PC-3 (cell line): Measurements from ENCODE around the gene NAT16. TPM values are rescaled to one million over a fixed set of nuclear protein-coding genes. Genes with fewer than 3 reads are reported as not detected.

ENCODE experiments used
- ATAC-seq: fragments of 200-7000 bp; cut with Tn5 transposase; 2 replicates; pipeline ENCODE4 v1.9.1; 2020; ENCODE audit warnings: mild to moderate bottlenecking, moderate library complexity
- BruUV-seq: library from RNA; stranded (reverse); fragments of 400-500 nt; replicated peaks from 2 replicates; lab custom pipeline; 2021; lab: Mats Ljungman, UMichigan
- CTCF ChIA-PET: fragments of 300-600 bp; sonication (Branson Sonifier 250); formaldehyde crosslinking; loops from one replicate; lab custom pipeline; 2022; ENCODE audit warnings: antibody characterized with exemption; lab: Charles Lee
- POLR2A ChIA-PET: fragments of 300-600 bp; sonication (Branson Sonifier 250); formaldehyde crosslinking; loops from one replicate; lab custom pipeline; 2022; ENCODE audit warnings: antibody characterized with exemption; ENCODE audit not compliant: unreplicated experiment; lab: Charles Lee
- DNase-seq: peaks from one replicate; pipeline ENCODE4 v3.0.0-alpha.2; 2015
- H2AFZ ChIP-seq: fragments of 300-600 bp; sonication (generic); 2 replicates; pipeline ENCODE4 v1.6.0; 2016; ENCODE audit warnings: antibody characterized with exemption, low read length
- H3F3A ChIP-seq: fragments of 300-600 bp; sonication (generic); one replicate; pipeline ENCODE4 v1.6.0; 2017; ENCODE audit warnings: antibody characterized with exemption, low read length, control low read depth, mild to moderate bottlenecking; ENCODE audit not compliant: unreplicated experiment
- H3K27ac ChIP-seq: fragments of 300-600 bp; sonication (generic); 2 replicates; pipeline ENCODE4 v1.5.1; 2016; ENCODE audit warnings: mild to moderate bottlenecking, low read length
- H3K27me3 ChIP-seq: fragments of 300-600 bp; sonication (generic); 2 replicates; pipeline ENCODE4 v1.6.1; 2016; ENCODE audit warnings: low read length, mixed read lengths
- H3K36me3 ChIP-seq: fragments of 300-600 bp; sonication (generic); 2 replicates; pipeline ENCODE4 v1.6.1; 2016; ENCODE audit warnings: low read depth, mixed run types, low read length, mixed read lengths
- H3K4me1 ChIP-seq: fragments of 300-600 bp; sonication (generic); 2 replicates; pipeline ENCODE4 v1.5.1; 2016; ENCODE audit warnings: low read length; ENCODE audit not compliant: insufficient read depth
- H3K4me2 ChIP-seq: fragments of 300-600 bp; sonication (generic); 2 replicates; pipeline ENCODE4 v1.6.0; 2016; ENCODE audit warnings: low read length
- H3K4me3 ChIP-seq: fragments of 300-600 bp; sonication (generic); 2 replicates; pipeline ENCODE4 v1.5.1; 2016; ENCODE audit warnings: mild to moderate bottlenecking, low read length, mixed read lengths
- H3K79me2 ChIP-seq: fragments of 300-600 bp; sonication (generic); 2 replicates; pipeline ENCODE4 v1.6.1; 2017; ENCODE audit warnings: low read length, mixed read lengths
- H3K9ac ChIP-seq: fragments of 300-600 bp; sonication (generic); 2 replicates; pipeline ENCODE4 v1.6.0; 2016; ENCODE audit warnings: mild to moderate bottlenecking, low read length
- H3K9me2 ChIP-seq: fragments of 300-600 bp; sonication (generic); replicated peaks from 2 replicates; pipeline ENCODE4 v1.6.1; 2016; ENCODE audit warnings: mixed run types, low read length, mixed read lengths
- H3K9me3 ChIP-seq: fragments of 300-600 bp; sonication (generic); 2 replicates; pipeline ENCODE4 v1.6.1; 2016; ENCODE audit warnings: low read length, mixed read lengths
- H4K20me1 ChIP-seq: fragments of 300-600 bp; sonication (generic); 2 replicates; pipeline ENCODE4 v1.6.1; 2016; ENCODE audit warnings: low read length, mixed read lengths
- EZH2 ChIP-seq: fragments of 300-600 bp; sonication (generic); IDR thresholded peaks from one replicate; pipeline ENCODE4 v1.6.1; 2017; ENCODE audit warnings: antibody characterized with exemption, mild to moderate bottlenecking, low read length; ENCODE audit not compliant: unreplicated experiment
- EZH2phosphoT487 ChIP-seq: fragments of 300-600 bp; sonication (generic); IDR thresholded peaks from 2 replicates; pipeline ENCODE4 v1.6.1; 2018; ENCODE audit warnings: mild to moderate bottlenecking, antibody characterized with exemption, low read length, borderline replicate concordance
- intact Hi-C: fragments of 100-400 bp; cut with micrococcal nuclease; formaldehyde crosslinking; loops from 2 replicates; pipeline ENCODE4 v1.9.0; 2023
- total RNA-seq: library from RNA; depleted of rRNA; stranded (reverse); fragments of >200 nt; gene quantifications from 2 replicates; pipeline ENCODE4 v1.2.3, GENCODE V29; 2014
- TF ChIP-seq, protein P1 (sequence below): fragments of 300-600 bp; sonication (generic); conservative IDR thresholded peaks from 2 replicates; pipeline ENCODE4 v1.5.1; 2017; ENCODE audit warnings: antibody characterized with exemption, low read depth, mild to moderate bottlenecking, low read length

The NAT16 gene
- total RNA-seq, 1 experiment from 2014 or later: 0.26 TPM

GRCh38 chr7:101129603-101130117, 50.4 kb downstream of the NAT16 start:
- POLR2A ChIA-PET: no interaction called here
- intact Hi-C loops: loop anchor here (10.0 kb wide), 1 partner anchor 235 kb away; the partner anchor contains the start of gene ACHE
- H3K9ac ChIP-seq: no peak overlapping the region
- no peaks in the 10 kb centered on the region for H3K79me2 ChIP-seq
- no peaks in the 10 kb centered on the region for H3K9me3 ChIP-seq
- H3K27me3 ChIP-seq: no peaks in the 10 kb centered on the region
- H2AFZ ChIP-seq: no peak overlapping the region
- H3K4me1 ChIP-seq: peaks cover 30% of the 10 kb centered on the region
- ATAC-seq: no peak
- no TSS peak for BruUV-seq
- TF ChIP-seq, protein P1, sequence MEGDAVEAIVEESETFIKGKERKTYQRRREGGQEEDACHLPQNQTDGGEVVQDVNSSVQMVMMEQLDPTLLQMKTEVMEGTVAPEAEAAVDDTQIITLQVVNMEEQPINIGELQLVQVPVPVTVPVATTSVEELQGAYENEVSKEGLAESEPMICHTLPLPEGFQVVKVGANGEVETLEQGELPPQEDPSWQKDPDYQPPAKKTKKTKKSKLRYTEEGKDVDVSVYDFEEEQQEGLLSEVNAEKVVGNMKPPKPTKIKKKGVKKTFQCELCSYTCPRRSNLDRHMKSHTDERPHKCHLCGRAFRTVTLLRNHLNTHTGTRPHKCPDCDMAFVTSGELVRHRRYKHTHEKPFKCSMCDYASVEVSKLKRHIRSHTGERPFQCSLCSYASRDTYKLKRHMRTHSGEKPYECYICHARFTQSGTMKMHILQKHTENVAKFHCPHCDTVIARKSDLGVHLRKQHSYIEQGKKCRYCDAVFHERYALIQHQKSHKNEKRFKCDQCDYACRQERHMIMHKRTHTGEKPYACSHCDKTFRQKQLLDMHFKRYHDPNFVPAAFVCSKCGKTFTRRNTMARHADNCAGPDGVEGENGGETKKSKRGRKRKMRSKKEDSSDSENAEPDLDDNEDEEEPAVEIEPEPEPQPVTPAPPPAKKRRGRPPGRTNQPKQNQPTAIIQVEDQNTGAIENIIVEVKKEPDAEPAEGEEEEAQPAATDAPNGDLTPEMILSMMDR: no peak
- TF ChIP-seq EZH2phosphoT487 (no peak), EZH2 (no peak)
- CTCF ChIA-PET: interaction anchor here (0.6 kb wide), 1 partner anchor 14 kb away, joined by 7 read pairs; no protein-coding TSS in a partner anchor
- no peak for DNase-seq
- H3K4me2 ChIP-seq: no peak overlapping the region
- no peaks in the 10 kb centered on the region for H3K9me2 ChIP-seq
- no peaks in the 10 kb centered on the region for H4K20me1 ChIP-seq
- H3K27ac ChIP-seq: no peak overlapping the region
- no peaks in the 10 kb centered on the region for H3F3A ChIP-seq
- H3K4me3 ChIP-seq: no peak overlapping the region
- H3K36me3 ChIP-seq: no peaks in the 10 kb centered on the region

- intact Hi-C loops: no loop called here
Measured at GRCh38 chr7:101128040-101128834, 51.9 kb downstream of the NAT16 start.

More at GRCh38 chr7:101128040-101128834, 51.9 kb downstream of the NAT16 start:
- H3K9me3 ChIP-seq: no peaks in the 10 kb centered on the region
- no peak overlapping the region for H3K27ac ChIP-seq
- ATAC-seq: no peak; the same call in 1 of the 2 replicates
- no peaks in the 10 kb centered on the region for H3K9me2 ChIP-seq
- peak; percentile 25 for DNase-seq
- peaks cover 30% of the 10 kb centered on the region for H3K4me1 ChIP-seq
- no TSS peak for BruUV-seq
- H3F3A ChIP-seq: no peaks in the 10 kb centered on the region
- no peaks in the 10 kb centered on the region for H4K20me1 ChIP-seq
- no peaks in the 10 kb centered on the region for H3K79me2 ChIP-seq
- H3K9ac ChIP-seq: no peak overlapping the region
- ChIA-PET POLR2A (interaction anchor here (0.6 kb wide), 1 partner anchor 10 kb away, joined by 5 read pairs; no protein-coding TSS in a partner anchor), CTCF (no interaction called here)
- no peaks in the 10 kb centered on the region for H3K36me3 ChIP-seq
- H3K27me3 ChIP-seq: no peaks in the 10 kb centered on the region
- no peak overlapping the region for H2AFZ ChIP-seq
- TF ChIP-seq, protein P1: no peak
- TF ChIP-seq EZH2 (no peak), EZH2phosphoT487 (no peak)
- H3K4me2 ChIP-seq: peak overlapping the region; percentile 61
- H3K4me3 ChIP-seq: peak overlapping the region; percentile 52; the same call in 1 of the 2 replicates
